GM23248 (cell line): ENCODE measurements around the gene SARDH.

Source experiments
- EZH2 ChIP-seq: fragments of 200-600 bp; sonication (generic); IDR thresholded peaks from 2 replicates; pipeline ENCODE4 v1.6.1; 2018; ENCODE audit warnings: antibody characterized with exemption, mild to moderate bottlenecking; ENCODE audit not compliant: insufficient read depth, poor library complexity, severe bottlenecking
- EZH2phosphoT487 ChIP-seq: fragments of 200-600 bp; sonication (generic); IDR thresholded peaks from 2 replicates; pipeline ENCODE4 v1.6.1; 2018; ENCODE audit warnings: antibody characterized with exemption, moderate library complexity, mild to moderate bottlenecking, low read depth; ENCODE audit not compliant: insufficient read depth

- no peak for TF ChIP-seq EZH2
- no peak for TF ChIP-seq EZH2phosphoT487
Observed at GRCh38 chr9:133645021-133645765, 93.0 kb downstream of the SARDH start.
